ENCODE data around the gene SPRYD7.

The SPRYD7 gene

GRCh38 chr13:49914947-49915346 is 21.2 kb downstream of the SPRYD7 start:
- TF ChIP-seq CTCF (IDR thresholded peaks at IDR 0.05), result no peak
- Histone ChIP-seq H3K4me3 (no peak overlapping the region), H3K27ac (no peak overlapping the region)
- no peak for DNase-seq (ENCODE audit: low spot score)

DNA sequence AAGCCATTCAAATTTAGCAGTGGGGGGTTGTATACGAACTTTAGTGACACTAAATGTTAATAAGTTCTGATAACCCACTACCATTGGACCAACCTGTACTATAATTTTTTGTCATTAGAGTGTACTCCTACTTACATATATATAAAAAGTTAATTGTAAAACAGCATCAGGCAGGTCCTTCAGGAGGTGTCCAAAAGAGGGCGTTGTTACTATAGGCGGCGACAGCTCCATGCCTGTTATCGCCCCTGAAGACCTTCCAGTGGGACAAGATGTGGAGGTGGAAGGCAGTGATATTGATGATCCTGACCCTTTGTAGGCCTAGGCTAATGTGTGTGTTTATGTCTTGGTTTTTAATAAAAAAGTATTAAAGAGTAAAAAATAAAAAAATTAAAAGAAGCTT is 27.5 kb downstream of the SPRYD7 start:
- DNase-seq (ENCODE audit: low spot score), result no peak
- Histone ChIP-seq H3K27ac (no peak overlapping the region), H3K4me3 (no peak overlapping the region)
- TF ChIP-seq CTCF (IDR thresholded peaks at IDR 0.05), result no peak

GRCh38 chr13:49904729-49905456 is 31.2 kb downstream of the SPRYD7 start:
- no peak for DNase-seq (ENCODE audit: low spot score)
- Histone ChIP-seq H3K4me3 (no peak overlapping the region), H3K27ac (no peak overlapping the region)
- TF ChIP-seq CTCF (IDR thresholded peaks at IDR 0.05), result no peak

DNA sequence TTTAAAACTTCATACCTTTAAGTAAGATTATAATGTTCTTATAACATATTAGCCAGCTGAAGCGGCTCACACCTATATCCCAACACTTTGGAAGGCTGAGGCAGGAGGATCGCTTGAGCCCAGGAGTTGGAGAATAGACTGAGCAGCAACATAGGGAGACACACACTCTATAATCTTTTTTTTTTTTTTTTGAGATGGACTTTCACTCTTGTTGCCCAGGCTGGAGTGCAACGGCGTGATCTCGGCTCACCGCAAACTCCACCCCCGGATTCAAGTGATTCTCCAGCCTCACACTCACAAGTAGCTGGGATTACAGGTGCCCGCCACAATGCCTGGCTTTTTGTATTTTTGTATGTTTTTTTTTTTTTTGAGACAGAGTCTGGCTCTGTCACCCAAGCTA is 37.3 kb downstream of the SPRYD7 start:
- TF ChIP-seq CTCF (IDR thresholded peaks at IDR 0.05), result no peak
- no peak for DNase-seq (ENCODE audit: low spot score)
- Histone ChIP-seq H3K4me3 (no peak overlapping the region), H3K27ac (no peak overlapping the region)

GRCh38 chr13:49897713-49898112 is 38.4 kb downstream of the SPRYD7 start:
- Histone ChIP-seq H3K27ac (no peak overlapping the region), H3K4me3 (no peak overlapping the region)
- DNase-seq (ENCODE audit: low spot score), result no peak
- no peak for TF ChIP-seq CTCF (IDR thresholded peaks at IDR 0.05)

DNA sequence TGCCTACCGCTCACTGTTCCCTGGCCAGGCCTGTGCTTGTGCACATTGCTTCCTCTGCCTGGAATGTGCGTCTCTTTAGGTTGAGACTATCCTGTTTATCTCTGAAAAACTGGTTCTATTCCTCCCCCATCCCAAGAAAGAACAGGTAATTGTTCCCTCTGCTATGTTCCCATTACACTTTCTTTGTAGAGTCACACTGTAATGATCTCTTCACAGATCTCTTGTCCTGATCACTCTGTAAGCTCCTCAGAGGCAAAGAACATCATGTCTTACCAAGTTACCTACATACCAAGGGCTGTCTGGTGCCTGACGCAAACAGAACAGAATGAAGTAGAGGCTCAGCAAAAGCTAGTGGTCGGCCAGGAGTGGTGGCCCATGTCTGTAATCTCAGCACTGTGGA is 40.3 kb downstream of the SPRYD7 start:
- no peak for TF ChIP-seq CTCF (IDR thresholded peaks at IDR 0.05)
- DNase-seq (ENCODE audit: low spot score), result no peak
- no peak overlapping the region for H3K4me3 ChIP-seq
- no peak overlapping the region for H3K27ac ChIP-seq

DNA sequence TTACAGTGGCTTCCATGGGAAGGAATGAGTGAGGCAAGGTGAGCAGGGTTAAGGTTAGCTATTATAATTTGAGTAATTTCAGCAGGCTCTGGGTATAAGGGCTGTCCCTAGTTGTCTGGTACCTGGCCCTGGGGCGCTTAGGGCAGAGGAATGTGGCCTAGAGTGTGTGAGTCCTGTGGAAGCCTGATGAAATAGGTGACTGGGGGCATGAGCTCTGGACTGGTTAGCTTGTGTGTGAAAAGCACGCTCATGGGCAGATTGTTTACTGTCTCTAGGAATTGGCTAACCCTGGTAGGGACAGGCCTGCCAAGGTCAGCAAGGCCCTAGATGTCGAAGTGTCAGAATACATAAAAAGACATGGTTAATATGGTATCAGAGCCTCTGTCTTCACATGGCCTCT is 42.5 kb downstream of the SPRYD7 start:
- DNase-seq (ENCODE audit: low spot score), result no peak
- no peak for TF ChIP-seq CTCF (IDR thresholded peaks at IDR 0.05)
- H3K4me3 ChIP-seq, result no peak overlapping the region
- H3K27ac ChIP-seq, result no peak overlapping the region
